PC-9 (cell line): ENCODE data around the gene MYL12A. TPM values are rescaled to one million over a fixed set of nuclear protein-coding genes. Genes with fewer than 3 reads are reported as not detected.
A peak's percentile ranks its signal among the peaks of the same experiment; 100 is the strongest.

Experiments used
- BruUV-seq: library from RNA; stranded (reverse); fragments of 400-500 nt; replicated peaks from 2 replicates; lab custom pipeline; 2021; lab: Mats Ljungman, UMichigan
- CTCF ChIA-PET: fragments of 300-600 bp; sonication (Branson Sonifier 250); formaldehyde crosslinking; loops from one replicate; lab custom pipeline; 2022; ENCODE audit warnings: antibody characterized with exemption; lab: Charles Lee
- POLR2A ChIA-PET: fragments of 300-600 bp; sonication (Branson Sonifier 250); formaldehyde crosslinking; loops from one replicate; lab custom pipeline; 2022; ENCODE audit warnings: antibody characterized with exemption; ENCODE audit not compliant: unreplicated experiment; lab: Charles Lee
- DNase-seq, 2 experiments: peaks; one replicate each; pipeline versions ENCODE4 v3.0.0 to v3.0.0-alpha.2; 2015 to 2022; ENCODE audit warnings: mixed read lengths in 1 of 2
- H2AFZ ChIP-seq: fragments of 200-600 bp; sonication (generic); 2 replicates; pipeline ENCODE4 v1.8.1; 2017; ENCODE audit warnings: antibody characterized with exemption
- H3F3A ChIP-seq: fragments of 200-600 bp; sonication (generic); 2 replicates; pipeline ENCODE4 v1.8.1; 2017; ENCODE audit warnings: antibody characterized with exemption, mild to moderate bottlenecking, low read depth; ENCODE audit not compliant: insufficient read depth
- H3K27ac ChIP-seq: fragments of 200-600 bp; sonication (generic); 2 replicates; pipeline ENCODE4 v1.6.1; 2016; ENCODE audit warnings: mixed run types
- H3K27me3 ChIP-seq: fragments of 200-600 bp; sonication (generic); 2 replicates; pipeline ENCODE4 v1.6.1; 2016; ENCODE audit warnings: low read depth, mixed run types; ENCODE audit not compliant: insufficient read depth
- H3K36me3 ChIP-seq: fragments of 200-600 bp; sonication (generic); 2 replicates; pipeline ENCODE4 v1.6.1; 2016; ENCODE audit warnings: low read depth, mixed run types
- H3K4me1 ChIP-seq: fragments of 200-600 bp; sonication (generic); replicated peaks from 2 replicates; pipeline ENCODE4 v1.6.1; 2016; ENCODE audit warnings: mixed run types; ENCODE audit not compliant: insufficient read depth
- H3K4me2 ChIP-seq: fragments of 200-600 bp; sonication (generic); 2 replicates; pipeline ENCODE4 v1.6.1; 2017; ENCODE audit warnings: mixed run types
- H3K4me3 ChIP-seq: fragments of 200-600 bp; sonication (generic); 2 replicates; pipeline ENCODE4 v1.6.1; 2016; ENCODE audit warnings: mixed run types
- H3K79me2 ChIP-seq: fragments of 200-600 bp; sonication (generic); 2 replicates; pipeline ENCODE4 v1.6.1; 2017; ENCODE audit warnings: low read depth, mixed run types
- H3K9me2 ChIP-seq: fragments of 200-600 bp; sonication (generic); 2 replicates; pipeline ENCODE4 v1.8.1; 2017; ENCODE audit warnings: mild to moderate bottlenecking; ENCODE audit not compliant: insufficient read depth
- H3K9me3 ChIP-seq: fragments of 200-600 bp; sonication (generic); 2 replicates; pipeline ENCODE4 v1.8.1; 2016; ENCODE audit warnings: low read depth; ENCODE audit not compliant: insufficient read depth
- H4K20me1 ChIP-seq: fragments of 200-600 bp; sonication (generic); 2 replicates; pipeline ENCODE4 v1.8.1; 2017; ENCODE audit not compliant: insufficient read depth
- EZH2 ChIP-seq: fragments of 200-600 bp; sonication (generic); IDR thresholded peaks from 2 replicates; pipeline ENCODE4 v1.8.0; 2017; ENCODE audit warnings: antibody characterized with exemption, low read depth
- intact Hi-C: fragments of 100-400 bp; cut with micrococcal nuclease; formaldehyde crosslinking; loops from one replicate; pipeline ENCODE4 v1.10.0; 2022; ENCODE audit not compliant: unreplicated experiment
- total RNA-seq: library from RNA; stranded (reverse); gene quantifications from 2 replicates; pipeline ENCODE4 v1.2.3, GENCODE V29; 2021
- TF ChIP-seq, protein P1 (sequence below): fragments of 200-600 bp; sonication (generic); conservative IDR thresholded peaks from 2 replicates; pipeline ENCODE4 v1.6.1; 2017; ENCODE audit warnings: mixed run types, antibody characterized with exemption, mild to moderate bottlenecking, moderate library complexity

MYL12A gene
- total RNA-seq, 1 experiment from 2014 or later: 532 TPM

DNA sequence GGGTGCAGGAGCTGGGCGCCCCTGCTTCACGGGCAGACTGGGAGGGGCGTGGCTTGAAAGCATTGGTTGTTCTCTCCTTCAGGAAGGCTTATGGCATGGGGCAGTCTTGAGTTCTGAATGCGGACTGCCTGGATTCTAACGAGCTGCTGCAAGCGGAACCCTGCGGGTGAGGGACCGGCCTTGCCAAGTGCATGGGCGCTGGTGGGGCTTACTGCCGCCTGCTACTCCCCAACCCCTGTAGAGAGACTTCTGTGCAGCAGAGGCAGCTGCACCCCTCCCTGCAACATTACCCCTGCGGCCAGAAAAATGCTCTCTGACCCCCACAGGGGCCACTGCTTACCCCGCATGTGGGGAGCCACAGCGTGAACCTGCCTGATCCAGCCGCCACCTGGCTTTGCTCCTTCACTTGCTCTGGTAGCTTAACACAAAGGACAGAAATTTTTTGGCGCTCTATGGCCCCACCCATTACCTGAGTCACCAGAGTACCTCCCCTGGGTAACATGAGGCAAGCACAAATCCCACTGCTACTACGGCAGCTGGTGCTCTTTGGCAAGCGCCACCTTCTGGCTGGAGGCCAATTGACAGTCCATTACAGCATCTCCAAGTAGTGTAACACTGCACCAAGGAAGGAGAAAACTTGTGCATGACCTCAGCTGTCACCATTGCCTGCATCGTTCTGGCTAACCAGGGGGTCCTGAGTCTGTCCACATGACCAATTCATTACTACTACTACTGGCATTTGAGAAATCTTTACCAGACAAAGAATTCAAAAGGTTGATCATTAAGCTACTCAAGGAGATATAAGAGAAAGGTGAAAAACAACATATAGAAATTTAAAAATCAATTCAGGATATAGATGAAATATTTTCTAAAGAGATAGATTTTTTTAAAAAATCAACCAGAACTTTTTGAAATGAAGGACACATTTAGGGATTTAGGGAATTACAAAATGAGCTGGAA is 49.7 kb downstream of the MYL12A start:
- Histone ChIP-seq H3K27ac (peak overlapping the region; percentile 68), H3K4me2 (peak overlapping the region; percentile 98), H4K20me1 (no peaks in the 10 kb centered on the region), H3K9me2 (no peaks in the 10 kb centered on the region), H3K4me1 (0 out of 2 replicates have a peak, but pooled peaks cover 8% of the 10 kb centered on the region), H3F3A (0 out of 2 replicates have a peak, but pooled peaks cover 10% of the 10 kb centered on the region), H3K79me2 (peaks cover 17% of the 10 kb centered on the region), H3K9me3 (peaks cover 8% of the 10 kb centered on the region), H2AFZ (peak overlapping the region; percentile 82), H3K4me3 (peak overlapping the region; percentile 77), H3K36me3 (peaks cover 11% of the 10 kb centered on the region; the same call in 1 of the 2 replicates), H3K27me3 (no peaks in the 10 kb centered on the region)
- intact Hi-C loops: loop anchor here (1.0 to 5.0 kb wide), 3 partner anchors 35 to 151 kb away; no protein-coding TSS in a partner anchor
- TSS peak; percentile 89 for BruUV-seq
- POLR2A ChIA-PET: interaction anchor here (0.5 to 1.5 kb wide), 13 partner anchors 19 to 326 kb away, joined by 3 to 22 read pairs (median 8); no protein-coding TSS in a partner anchor
- CTCF ChIA-PET: interaction anchor here (0.6 to 2.1 kb wide), 7 partner anchors 14 to 548 kb away, joined by 3 to 7 read pairs (median 4); no protein-coding TSS in a partner anchor
- TF ChIP-seq EZH2: no peak
- TF ChIP-seq, protein P1, sequence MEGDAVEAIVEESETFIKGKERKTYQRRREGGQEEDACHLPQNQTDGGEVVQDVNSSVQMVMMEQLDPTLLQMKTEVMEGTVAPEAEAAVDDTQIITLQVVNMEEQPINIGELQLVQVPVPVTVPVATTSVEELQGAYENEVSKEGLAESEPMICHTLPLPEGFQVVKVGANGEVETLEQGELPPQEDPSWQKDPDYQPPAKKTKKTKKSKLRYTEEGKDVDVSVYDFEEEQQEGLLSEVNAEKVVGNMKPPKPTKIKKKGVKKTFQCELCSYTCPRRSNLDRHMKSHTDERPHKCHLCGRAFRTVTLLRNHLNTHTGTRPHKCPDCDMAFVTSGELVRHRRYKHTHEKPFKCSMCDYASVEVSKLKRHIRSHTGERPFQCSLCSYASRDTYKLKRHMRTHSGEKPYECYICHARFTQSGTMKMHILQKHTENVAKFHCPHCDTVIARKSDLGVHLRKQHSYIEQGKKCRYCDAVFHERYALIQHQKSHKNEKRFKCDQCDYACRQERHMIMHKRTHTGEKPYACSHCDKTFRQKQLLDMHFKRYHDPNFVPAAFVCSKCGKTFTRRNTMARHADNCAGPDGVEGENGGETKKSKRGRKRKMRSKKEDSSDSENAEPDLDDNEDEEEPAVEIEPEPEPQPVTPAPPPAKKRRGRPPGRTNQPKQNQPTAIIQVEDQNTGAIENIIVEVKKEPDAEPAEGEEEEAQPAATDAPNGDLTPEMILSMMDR: peak; percentile 72
- peak; percentile 94 to 95 for DNase-seq

- no peaks in the 10 kb centered on the region for H3K79me2 ChIP-seq
- intact Hi-C loops: no loop called here
- BruUV-seq: no TSS peak
- no peaks in the 10 kb centered on the region for H4K20me1 ChIP-seq
- H3K27me3 ChIP-seq: no peaks in the 10 kb centered on the region
- no peak for TF ChIP-seq EZH2
- TF ChIP-seq, protein P1: no peak
- ChIA-PET POLR2A (no interaction called here), CTCF (no interaction called here)
- H3K9me2 ChIP-seq: no peaks in the 10 kb centered on the region; the same call in 1 of the 2 replicates
- no peaks in the 10 kb centered on the region for H3K9me3 ChIP-seq
- H3F3A ChIP-seq: no peaks in the 10 kb centered on the region
- no peak overlapping the region for H2AFZ ChIP-seq
- no peak overlapping the region for H3K4me3 ChIP-seq
- no peak for DNase-seq
- H3K27ac ChIP-seq: no peak overlapping the region
- no peak overlapping the region for H3K4me2 ChIP-seq
- H3K4me1 ChIP-seq: no peaks in the 10 kb centered on the region
- H3K36me3 ChIP-seq: no peaks in the 10 kb centered on the region
These were observed 57.2 kb downstream of the MYL12A start for GRCh38 chr18:3304832-3305231.

- peak in 1 of 2 experiments; percentile 40 for DNase-seq
- TF ChIP-seq EZH2: no peak
- TF ChIP-seq, protein P1: no peak
- Histone ChIP-seq H3K36me3 (no peaks in the 10 kb centered on the region), H3K9me2 (no peaks in the 10 kb centered on the region; the same call in 1 of the 2 replicates), H3K79me2 (no peaks in the 10 kb centered on the region), H3K9me3 (no peaks in the 10 kb centered on the region), H3F3A (no peaks in the 10 kb centered on the region), H3K27ac (no peak overlapping the region), H2AFZ (no peak overlapping the region), H3K4me1 (no peaks in the 10 kb centered on the region), H4K20me1 (no peaks in the 10 kb centered on the region), H3K4me3 (no peak overlapping the region), H3K4me2 (no peak overlapping the region), H3K27me3 (no peaks in the 10 kb centered on the region)
- BruUV-seq: no TSS peak
- ChIA-PET POLR2A (no interaction called here), CTCF (no interaction called here)
- intact Hi-C loops: no loop called here
These were observed 57.8 kb downstream of the MYL12A start for GRCh38 chr18:3305354-3305762.

Other genes starting within 250 kb of the MYL12A start
- gene LPIN2, start 234.7 kb upstream of the MYL12A start, total RNA-seq: 13.3 and 15.0 TPM in 2 replicates
- gene MYOM1, start 27.8 kb upstream of the MYL12A start, total RNA-seq: 0.88 and 1.3 TPM in 2 replicates
- 381 and 383 TPM in 2 replicates for gene MYL12B, start 14.3 kb downstream of the MYL12A start, total RNA-seq
- gene TGIF1, start 202.4 kb downstream of the MYL12A start, total RNA-seq: 188 and 203 TPM in 2 replicates